K562 (cell line): ENCODE measurements around the gene NFATC2. TPM values are rescaled to one million over a fixed set of nuclear protein-coding genes. Genes with fewer than 3 reads are reported as not detected.

Experiments used
- ATAC-seq: fragments of 200-7000 bp; cut with Tn5 transposase; 3 replicates; pipeline ENCODE4 v1.9.1; 2020; ENCODE audit warnings: moderate library complexity
- BruUV-seq: library from RNA; stranded (reverse); fragments of 400-500 nt; replicated peaks from 2 replicates; lab custom pipeline; 2021; lab: Mats Ljungman, UMichigan
- CTCF ChIA-PET: fragments of 300-600 bp; formaldehyde crosslinking; extraction: SDS; loops from one replicate; lab custom pipeline; 2021; ENCODE audit warnings: low intra/inter-chr PET ratio; lab: Yijun Ruan, JAX
- POLR2A ChIA-PET: fragments of 300-600, 350-650 bp; sonication (Branson Sonifier 250); formaldehyde crosslinking; extraction: SDS; loops from one replicate; lab custom pipeline; 2021; ENCODE audit warnings: antibody characterized with exemption, inconsistent platforms; lab: Yijun Ruan, JAX
- DNase-seq, 4 experiments: peaks; one replicate each; pipeline versions ENCODE4 v3.0.0 to v3.0.0-alpha.2; 2011 to 2018; ENCODE audit warnings: low spot score in 3 of 4, mixed read lengths in 3 of 4; ENCODE audit errors: extremely low read depth in 1 of 4
- FAIRE-seq: peaks from 2 replicates; lab custom pipeline; 2011; peaks lifted over from hg19 to GRCh38; lab: Jason Lieb, UNC
- H2AFZ ChIP-seq: 2 replicates; pipeline ENCODE4 v1.6.0; 2011; ENCODE audit warnings: low read depth, low read length, control low read depth, inconsistent platforms
- H3K27ac ChIP-seq: fragments of 200-600 bp; 3 replicates; pipeline ENCODE4 v1.8.0; 2011; ENCODE audit warnings: low read depth, mild to moderate bottlenecking, control low read depth, inconsistent platforms, low read length, moderate library complexity, mixed read lengths; ENCODE audit errors: extremely low read depth
- H3K27me3 ChIP-seq, 2 experiments: fragments of 300-600 bp in 1 of 2; 2 replicates in 1 of 2; 3 replicates in 1 of 2; pipeline versions ENCODE4 v1.6.0 to v1.8.0; 2011; ENCODE audit warnings: inconsistent platforms in 2 of 2, low read length in 2 of 2, mild to moderate bottlenecking in 1 of 2, mixed read lengths in 1 of 2, moderate library complexity in 1 of 2; ENCODE audit not compliant: control insufficient read depth in 2 of 2, insufficient read depth in 2 of 2
- H3K36me3 ChIP-seq: fragments of 300-600 bp; 3 replicates; pipeline ENCODE4 v1.8.0; 2011; ENCODE audit warnings: mild to moderate bottlenecking, low read length, inconsistent platforms; ENCODE audit not compliant: control insufficient read depth, insufficient read depth
- H3K4me1 ChIP-seq, 2 experiments: fragments of 200-600 bp in 1 of 2; replicated peaks in 1 of 2; 2 replicates in 1 of 2; 3 replicates in 1 of 2; pipeline versions ENCODE4 v1.5.1 to v1.8.0; 2011; ENCODE audit warnings: inconsistent platforms in 2 of 2, low read length in 2 of 2, mild to moderate bottlenecking in 1 of 2, mixed read lengths in 1 of 2, moderate library complexity in 1 of 2; ENCODE audit not compliant: control insufficient read depth in 2 of 2, insufficient read depth in 2 of 2
- H3K4me2 ChIP-seq: 2 replicates; pipeline ENCODE4 v1.6.1; 2011; ENCODE audit warnings: low read length, control low read depth, inconsistent platforms, mixed read lengths; ENCODE audit not compliant: insufficient read depth
- H3K4me3 ChIP-seq: fragments of 200-600 bp; sonication (generic), shearing (Covaris generic); 2 replicates; pipeline ENCODE4 v1.5.1; 2016; ENCODE audit warnings: control low read depth, inconsistent platforms
- H3K79me2 ChIP-seq: fragments of 200-600 bp; 3 replicates; pipeline ENCODE4 v1.8.0; 2011; ENCODE audit warnings: low read length, inconsistent platforms; ENCODE audit not compliant: control insufficient read depth, insufficient read depth
- H3K9ac ChIP-seq, 2 experiments: 2 replicates each; pipeline versions ENCODE4 v1.6.0 to v1.6.1; 2011; ENCODE audit warnings: low read depth in 2 of 2, low read length in 2 of 2, control low read depth in 1 of 2, inconsistent platforms in 1 of 2, mild to moderate bottlenecking in 1 of 2, mixed read lengths in 1 of 2; ENCODE audit not compliant: insufficient read depth in 1 of 2
- H3K9me1 ChIP-seq: one replicate; pipeline ENCODE4 v1.6.0; 2011; ENCODE audit warnings: inconsistent platforms, mild to moderate bottlenecking, low read length, moderate library complexity; ENCODE audit not compliant: control insufficient read depth, insufficient read depth
- H3K9me3 ChIP-seq: replicated peaks from 2 replicates; pipeline ENCODE4 v1.5.1; 2011; ENCODE audit warnings: low read depth, low read length, inconsistent platforms; ENCODE audit not compliant: control insufficient read depth, insufficient read depth
- H4K20me1 ChIP-seq: replicated peaks from 2 replicates; pipeline ENCODE4 v1.6.1; 2011; ENCODE audit warnings: low read length, inconsistent platforms, mixed read lengths; ENCODE audit not compliant: control insufficient read depth, insufficient read depth
- SNRNP70 ChIP-seq: fragments of 200-400 bp; formaldehyde crosslinking; optimal IDR thresholded peaks from 2 replicates; pipeline ENCODE3; 2017; ENCODE audit warnings: low read depth, low read length
- SREBF2 ChIP-seq: sonication (generic); formaldehyde crosslinking; IDR thresholded peaks from 2 replicates; pipeline ENCODE4 v1.4.0; 2020; ENCODE audit warnings: mild to moderate bottlenecking, missing genetic modification reagents
- WGBS: fragments of 100-300 bp; shearing (Covaris generic); methylation state at CpG from one replicate; pipeline ENCODE4 v1.1.6; 2016; ENCODE audit warnings: low coverage, mixed read lengths; ENCODE audit not compliant: insufficient coverage; ENCODE audit errors: missing lambda C conversion rate; 5-methylcytosine and 5-hydroxymethylcytosine counted together
- in situ Hi-C: fragments of 300-500 bp; cut with MboI; formaldehyde crosslinking; loops from 4 replicates; pipeline ENCODE4 v1.15.0; 2018; ENCODE audit warnings: inconsistent platforms, mixed read lengths
- intact Hi-C: fragments of 100-400 bp; cut with micrococcal nuclease; formaldehyde crosslinking; loops from 2 replicates; pipeline ENCODE4 v1.14.2; 2022
- polyA plus RNA-seq, 8 experiments: library from polyadenylated mRNA; depleted of rRNA in 4 of 8; stranded (reverse) in 5 of 8; unstranded in 3 of 8; fragments of >200 nt; fragmentation: Nextera tagmentation in 2 of 8; fragmentation: Illumina TruSeq in 1 of 8; extraction: Ambion mirVana in 2 of 8; extraction: Trizol in 1 of 8; gene quantifications; 2 replicates each; pipeline versions ENCODE4 v1.2.1 to v1.2.3, GENCODE V29; 2011 to 2014; ENCODE audit warnings: inconsistent platforms in 1 of 8, missing spikeins in 1 of 8
- total RNA-seq, 7 experiments: library from RNA; depleted of rRNA in 6 of 7; stranded (reverse); fragments of >200 nt in 6 of 7; fragmentation: Illumina TruSeq in 2 of 7; extraction: Trizol in 2 of 7; gene quantifications; 2 replicates each; pipeline versions ENCODE4 v1.2.1 to v1.2.3, GENCODE V29; 2011 to 2021; ENCODE audit warnings: low replicate concordance in 1 of 7
- TF ChIP-seq, protein P1 (sequence below): fragments of 250-450 bp; sonication (Bioruptor Pico); IDR thresholded peaks from 2 replicates; pipeline ENCODE4 v1.4.0; 2020; ENCODE audit warnings: mild to moderate bottlenecking, moderate library complexity

The NFATC2 gene
- total and polyA plus RNA-seq, 9 of the 15 experiments (the other 6 are each of a cell fraction or from before 2014, with no cell fraction given): 1.9 to 11.2 (median 3.0) TPM

DNA sequence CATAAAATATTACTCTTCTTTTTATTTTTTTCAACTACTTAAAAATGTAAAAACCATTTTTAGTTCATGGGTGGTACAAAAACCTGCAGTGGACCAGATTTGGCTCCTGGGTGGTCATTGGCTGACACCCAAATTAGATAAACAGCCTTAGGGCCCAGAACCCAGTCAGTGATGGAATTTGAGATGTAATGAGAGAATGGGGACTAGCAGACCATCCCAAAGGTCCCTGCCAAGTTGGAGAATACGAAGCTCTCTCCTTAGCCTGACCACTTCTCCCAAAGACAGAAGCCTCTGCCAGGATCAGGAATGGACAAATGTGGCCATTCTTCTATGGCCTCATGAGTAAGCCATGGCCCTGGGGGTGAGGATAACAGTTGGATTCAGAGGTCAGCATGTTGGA, 194.7 kb downstream of the NFATC2 start:
- no peak overlapping the region for H3K27ac ChIP-seq
- DNase-seq (no peak), FAIRE-seq (no peak), ATAC-seq (no peak)
- TF ChIP-seq, protein P1, sequence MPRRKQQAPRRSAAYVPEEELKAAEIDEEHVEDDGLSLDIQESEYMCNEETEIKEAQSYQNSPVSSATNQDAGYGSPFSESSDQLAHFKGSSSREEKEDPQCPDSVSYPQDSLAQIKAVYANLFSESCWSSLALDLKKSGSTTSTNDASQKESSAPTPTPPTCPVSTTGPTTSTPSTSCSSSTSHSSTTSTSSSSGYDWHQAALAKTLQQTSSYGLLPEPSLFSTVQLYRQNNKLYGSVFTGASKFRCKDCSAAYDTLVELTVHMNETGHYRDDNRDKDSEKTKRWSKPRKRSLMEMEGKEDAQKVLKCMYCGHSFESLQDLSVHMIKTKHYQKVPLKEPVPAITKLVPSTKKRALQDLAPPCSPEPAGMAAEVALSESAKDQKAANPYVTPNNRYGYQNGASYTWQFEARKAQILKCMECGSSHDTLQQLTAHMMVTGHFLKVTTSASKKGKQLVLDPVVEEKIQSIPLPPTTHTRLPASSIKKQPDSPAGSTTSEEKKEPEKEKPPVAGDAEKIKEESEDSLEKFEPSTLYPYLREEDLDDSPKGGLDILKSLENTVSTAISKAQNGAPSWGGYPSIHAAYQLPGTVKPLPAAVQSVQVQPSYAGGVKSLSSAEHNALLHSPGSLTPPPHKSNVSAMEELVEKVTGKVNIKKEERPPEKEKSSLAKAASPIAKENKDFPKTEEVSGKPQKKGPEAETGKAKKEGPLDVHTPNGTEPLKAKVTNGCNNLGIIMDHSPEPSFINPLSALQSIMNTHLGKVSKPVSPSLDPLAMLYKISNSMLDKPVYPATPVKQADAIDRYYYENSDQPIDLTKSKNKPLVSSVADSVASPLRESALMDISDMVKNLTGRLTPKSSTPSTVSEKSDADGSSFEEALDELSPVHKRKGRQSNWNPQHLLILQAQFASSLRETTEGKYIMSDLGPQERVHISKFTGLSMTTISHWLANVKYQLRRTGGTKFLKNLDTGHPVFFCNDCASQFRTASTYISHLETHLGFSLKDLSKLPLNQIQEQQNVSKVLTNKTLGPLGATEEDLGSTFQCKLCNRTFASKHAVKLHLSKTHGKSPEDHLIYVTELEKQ (CRISPR knock-in tag): no peak
- TF ChIP-seq SNRNP70: no peak
- TF ChIP-seq SREBF2: no peak
- no peaks in the 10 kb centered on the region for H4K20me1 ChIP-seq
- no TSS peak for BruUV-seq
- no peak overlapping the region for H3K9ac ChIP-seq
- no peaks in the 10 kb centered on the region for H3K9me3 ChIP-seq
- intact Hi-C loops (no loop called here), in situ Hi-C loops (no loop called here)
- WGBS: 0% methylated on average over 1 of the region's 1 CpG
- H3K4me2 ChIP-seq: no peak overlapping the region
- ChIA-PET POLR2A (interaction anchor here (1.0 kb wide), 1 partner anchor 17 kb away, joined by 3 read pairs; no protein-coding TSS in a partner anchor), CTCF (no interaction called here)
- peaks cover 0 to 13% of the 10 kb centered on the region in 2 experiments; a peak in 3 of 5 replicates for H3K27me3 ChIP-seq
- no peak overlapping the region for H3K4me3 ChIP-seq
- H3K36me3 ChIP-seq: no peaks in the 10 kb centered on the region
- H3K79me2 ChIP-seq: no peaks in the 10 kb centered on the region
- H3K4me1 ChIP-seq: no peaks in the 10 kb centered on the region; a peak in 1 of 5 replicates
- H3K9me1 ChIP-seq: no peaks in the 10 kb centered on the region
- H2AFZ ChIP-seq: no peak overlapping the region
